ENCODE results near the gene WWP2. TPM values are rescaled to one million over a fixed set of nuclear protein-coding genes. Genes with fewer than 3 reads are reported as not detected.

The WWP2 gene
- polyA plus RNA-seq, 4 donors: 32.4 to 44.6 (median 35.4) TPM

- WGBS, 3 donors: 86 to 93% (median 90%) methylated on average over 2 of the region's 2 CpGs
Measured at GRCh38 chr16:69892378-69892777, 130.2 kb downstream of the WWP2 start.

GRCh38 chr16:69893106-69893505 is 131.0 kb downstream of the WWP2 start:
- H3K36me3 ChIP-seq (ENCODE audit: control insufficient read depth in 3 of 3, insufficient read depth in 2 of 3, low read depth in 1 of 3, low read length in 3 of 3): peaks cover 7 to 51% (median 24%) of the 10 kb centered on the region in 3 donors
- H3K4me1 ChIP-seq (ENCODE audit: control insufficient read depth in 3 of 3, insufficient read depth in 2 of 3, low read depth in 1 of 3, low read length in 2 of 3): peaks cover 0 to 3% (median 0%) of the 10 kb centered on the region in 3 donors
- no peaks in the 10 kb centered on the region for H3K9me3 ChIP-seq (ENCODE audit: control insufficient read depth in 2 of 2, insufficient read depth in 1 of 2, low read depth in 1 of 2, low read length in 1 of 2)
- FAIRE-seq (no peak), DNase-seq (no peak)
- no peak overlapping the region for H3K4me3 ChIP-seq (ENCODE audit: low read depth in 1 of 3, low read length in 3 of 3)
- H3K27ac ChIP-seq (ENCODE audit: low read depth in 1 of 3, low read length in 2 of 3): no peak overlapping the region
- no peaks in the 10 kb centered on the region for H3K27me3 ChIP-seq (ENCODE audit: control insufficient read depth in 3 of 3, insufficient read depth in 3 of 3, low read length in 3 of 3)
- WGBS, 3 donors: 81 to 89% (median 87%) methylated on average over 2 of the region's 2 CpGs

More at GRCh38 chr16:69892378-69892777, 130.2 kb downstream of the WWP2 start:
- peaks cover 9 to 53% (median 24%) of the 10 kb centered on the region in 3 donors for H3K36me3 ChIP-seq (ENCODE audit: control insufficient read depth in 3 of 3, insufficient read depth in 2 of 3, low read depth in 1 of 3, low read length in 3 of 3)
- H3K9me3 ChIP-seq (ENCODE audit: control insufficient read depth in 2 of 2, insufficient read depth in 1 of 2, low read depth in 1 of 2, low read length in 1 of 2): no peaks in the 10 kb centered on the region
- FAIRE-seq (no peak), DNase-seq (no peak)
- H3K4me1 ChIP-seq (ENCODE audit: control insufficient read depth in 3 of 3, insufficient read depth in 2 of 3, low read depth in 1 of 3, low read length in 2 of 3): peaks cover 0 to 3% (median 0%) of the 10 kb centered on the region in 3 donors
- H3K27me3 ChIP-seq (ENCODE audit: control insufficient read depth in 3 of 3, insufficient read depth in 3 of 3, low read length in 3 of 3): no peaks in the 10 kb centered on the region
- H3K27ac ChIP-seq (ENCODE audit: low read depth in 1 of 3, low read length in 2 of 3): no peak overlapping the region
- H3K4me3 ChIP-seq (ENCODE audit: low read depth in 1 of 3, low read length in 3 of 3): no peak overlapping the region

- no peak for FAIRE-seq
- DNase-seq: no peak
- no peak overlapping the region for H3K27ac ChIP-seq (ENCODE audit: low read depth in 1 of 3, low read length in 2 of 3)
- WGBS, 3 donors: 82 to 91% (median 91%) methylated on average over 11 of the region's 11 CpGs
- no peaks in the 10 kb centered on the region for H3K27me3 ChIP-seq (ENCODE audit: control insufficient read depth in 3 of 3, insufficient read depth in 3 of 3, low read length in 3 of 3)
- H3K9me3 ChIP-seq (ENCODE audit: control insufficient read depth in 2 of 2, insufficient read depth in 1 of 2, low read depth in 1 of 2, low read length in 1 of 2): no peaks in the 10 kb centered on the region
- no peak overlapping the region for H3K4me3 ChIP-seq (ENCODE audit: low read depth in 1 of 3, low read length in 3 of 3)
- H3K36me3 ChIP-seq (ENCODE audit: control insufficient read depth in 3 of 3, insufficient read depth in 2 of 3, low read depth in 1 of 3, low read length in 3 of 3): peaks cover 4 to 43% (median 18%) of the 10 kb centered on the region in 3 donors
- H3K4me1 ChIP-seq (ENCODE audit: control insufficient read depth in 3 of 3, insufficient read depth in 2 of 3, low read depth in 1 of 3, low read length in 2 of 3): peaks cover 0 to 3% (median 0%) of the 10 kb centered on the region in 3 donors
Measured at GRCh38 chr16:69894676-69895075, 132.5 kb downstream of the WWP2 start.

- no peak for FAIRE-seq
- WGBS, 3 donors: 86 to 99% (median 95%) methylated on average over 8 of the region's 8 CpGs
Measured at GRCh38 chr16:69903865-69904415, 141.8 kb downstream of the WWP2 start.

GRCh38 chr16:69904495-69905170 is 142.5 kb downstream of the WWP2 start:
- FAIRE-seq: no peak
- H3K9me3 ChIP-seq (ENCODE audit: control insufficient read depth in 2 of 2, insufficient read depth in 1 of 2, low read depth in 1 of 2, low read length in 1 of 2): no peaks in the 10 kb centered on the region
- 82 to 88% (median 82%) methylated on average over 9 of the region's 9 CpGs for WGBS, 3 donors
- no peaks in the 10 kb centered on the region for H3K27me3 ChIP-seq (ENCODE audit: control insufficient read depth in 3 of 3, insufficient read depth in 3 of 3, low read length in 3 of 3)
- peak in 1 of 2 donors; percentile 30 for DNase-seq
- no peak overlapping the region for H3K4me3 ChIP-seq (ENCODE audit: low read depth in 1 of 3, low read length in 3 of 3)
- no peak overlapping the region for H3K27ac ChIP-seq (ENCODE audit: low read depth in 1 of 3, low read length in 2 of 3)
- H3K4me1 ChIP-seq (ENCODE audit: control insufficient read depth in 3 of 3, insufficient read depth in 2 of 3, low read depth in 1 of 3, low read length in 2 of 3): no peaks in the 10 kb centered on the region
- peaks cover 8 to 23% (median 12%) of the 10 kb centered on the region in 3 donors for H3K36me3 ChIP-seq (ENCODE audit: control insufficient read depth in 3 of 3, insufficient read depth in 2 of 3, low read depth in 1 of 3, low read length in 3 of 3)

More at GRCh38 chr16:69903865-69904415, 141.8 kb downstream of the WWP2 start:
- no peaks in the 10 kb centered on the region for H3K27me3 ChIP-seq (ENCODE audit: control insufficient read depth in 3 of 3, insufficient read depth in 3 of 3, low read length in 3 of 3)
- DNase-seq: no peak
- H3K27ac ChIP-seq (ENCODE audit: low read depth in 1 of 3, low read length in 2 of 3): no peak overlapping the region
- peaks cover 3 to 23% (median 13%) of the 10 kb centered on the region in 3 donors for H3K36me3 ChIP-seq (ENCODE audit: control insufficient read depth in 3 of 3, insufficient read depth in 2 of 3, low read depth in 1 of 3, low read length in 3 of 3)
- H3K4me1 ChIP-seq (ENCODE audit: control insufficient read depth in 3 of 3, insufficient read depth in 2 of 3, low read depth in 1 of 3, low read length in 2 of 3): no peaks in the 10 kb centered on the region
- no peaks in the 10 kb centered on the region for H3K9me3 ChIP-seq (ENCODE audit: control insufficient read depth in 2 of 2, insufficient read depth in 1 of 2, low read depth in 1 of 2, low read length in 1 of 2)
- no peak overlapping the region for H3K4me3 ChIP-seq (ENCODE audit: low read depth in 1 of 3, low read length in 3 of 3)

GRCh38 chr16:69905171-69905555 is 143.0 kb downstream of the WWP2 start:
- Histone ChIP-seq H3K27ac (ENCODE audit: low read depth in 1 of 3, low read length in 2 of 3) (no peak overlapping the region), H3K9me3 (ENCODE audit: control insufficient read depth in 2 of 2, insufficient read depth in 1 of 2, low read depth in 1 of 2, low read length in 1 of 2) (no peaks in the 10 kb centered on the region), H3K4me3 (ENCODE audit: low read depth in 1 of 3, low read length in 3 of 3) (no peak overlapping the region), H3K4me1 (ENCODE audit: control insufficient read depth in 3 of 3, insufficient read depth in 2 of 3, low read depth in 1 of 3, low read length in 2 of 3) (no peaks in the 10 kb centered on the region), H3K36me3 (ENCODE audit: control insufficient read depth in 3 of 3, insufficient read depth in 2 of 3, low read depth in 1 of 3, low read length in 3 of 3) (peaks cover 8 to 23% (median 12%) of the 10 kb centered on the region in 3 donors), H3K27me3 (ENCODE audit: control insufficient read depth in 3 of 3, insufficient read depth in 3 of 3, low read length in 3 of 3) (no peaks in the 10 kb centered on the region)
- FAIRE-seq (no peak), DNase-seq (no peak)
- 63 to 73% (median 73%) methylated on average over 2 of the region's 2 CpGs for WGBS, 3 donors

- no peaks in the 10 kb centered on the region for H3K27me3 ChIP-seq (ENCODE audit: control insufficient read depth in 3 of 3, insufficient read depth in 3 of 3, low read length in 3 of 3)
- FAIRE-seq: no peak
- H3K9me3 ChIP-seq (ENCODE audit: control insufficient read depth in 2 of 2, insufficient read depth in 1 of 2, low read depth in 1 of 2, low read length in 1 of 2): no peaks in the 10 kb centered on the region
- H3K36me3 ChIP-seq (ENCODE audit: control insufficient read depth in 3 of 3, insufficient read depth in 2 of 3, low read depth in 1 of 3, low read length in 3 of 3): peaks cover 10 to 32% (median 19%) of the 10 kb centered on the region in 3 donors
- no peak overlapping the region for H3K4me3 ChIP-seq (ENCODE audit: low read depth in 1 of 3, low read length in 3 of 3)
- no peak for DNase-seq
- H3K4me1 ChIP-seq (ENCODE audit: control insufficient read depth in 3 of 3, insufficient read depth in 2 of 3, low read depth in 1 of 3, low read length in 2 of 3): no peaks in the 10 kb centered on the region
- 93 to 96% (median 94%) methylated on average over 6 of the region's 6 CpGs for WGBS, 3 donors
- H3K27ac ChIP-seq (ENCODE audit: low read depth in 1 of 3, low read length in 2 of 3): no peak overlapping the region
Measured at GRCh38 chr16:69906838-69907401, 144.8 kb downstream of the WWP2 start.

GRCh38 chr16:69909043-69909442 is 146.9 kb downstream of the WWP2 start:
- DNase-seq (no peak), FAIRE-seq (no peak)
- Histone ChIP-seq H3K27ac (ENCODE audit: low read depth in 1 of 3, low read length in 2 of 3) (no peak overlapping the region), H3K9me3 (ENCODE audit: control insufficient read depth in 2 of 2, insufficient read depth in 1 of 2, low read depth in 1 of 2, low read length in 1 of 2) (no peaks in the 10 kb centered on the region), H3K4me3 (ENCODE audit: low read depth in 1 of 3, low read length in 3 of 3) (no peak overlapping the region), H3K4me1 (ENCODE audit: control insufficient read depth in 3 of 3, insufficient read depth in 2 of 3, low read depth in 1 of 3, low read length in 2 of 3) (no peaks in the 10 kb centered on the region), H3K36me3 (ENCODE audit: control insufficient read depth in 3 of 3, insufficient read depth in 2 of 3, low read depth in 1 of 3, low read length in 3 of 3) (peaks cover 8 to 30% (median 14%) of the 10 kb centered on the region in 3 donors), H3K27me3 (ENCODE audit: control insufficient read depth in 3 of 3, insufficient read depth in 3 of 3, low read length in 3 of 3) (no peaks in the 10 kb centered on the region)
- WGBS, 3 donors: 96 to 98% (median 97%) methylated on average over 8 of the region's 8 CpGs

Measured in small intestine (tissue), 7 donors.